GM19463 (cell line): Measurements from ENCODE around the gene TLL2.

Experiments used
- ATAC-seq: cut with Tn5 transposase; IDR thresholded peaks from one replicate; pipeline ENCODE4 v1.9.1; 2021; ENCODE audit warnings: mild to moderate bottlenecking, moderate library complexity; ENCODE audit not compliant: unreplicated experiment

The TLL2 gene

DNA sequence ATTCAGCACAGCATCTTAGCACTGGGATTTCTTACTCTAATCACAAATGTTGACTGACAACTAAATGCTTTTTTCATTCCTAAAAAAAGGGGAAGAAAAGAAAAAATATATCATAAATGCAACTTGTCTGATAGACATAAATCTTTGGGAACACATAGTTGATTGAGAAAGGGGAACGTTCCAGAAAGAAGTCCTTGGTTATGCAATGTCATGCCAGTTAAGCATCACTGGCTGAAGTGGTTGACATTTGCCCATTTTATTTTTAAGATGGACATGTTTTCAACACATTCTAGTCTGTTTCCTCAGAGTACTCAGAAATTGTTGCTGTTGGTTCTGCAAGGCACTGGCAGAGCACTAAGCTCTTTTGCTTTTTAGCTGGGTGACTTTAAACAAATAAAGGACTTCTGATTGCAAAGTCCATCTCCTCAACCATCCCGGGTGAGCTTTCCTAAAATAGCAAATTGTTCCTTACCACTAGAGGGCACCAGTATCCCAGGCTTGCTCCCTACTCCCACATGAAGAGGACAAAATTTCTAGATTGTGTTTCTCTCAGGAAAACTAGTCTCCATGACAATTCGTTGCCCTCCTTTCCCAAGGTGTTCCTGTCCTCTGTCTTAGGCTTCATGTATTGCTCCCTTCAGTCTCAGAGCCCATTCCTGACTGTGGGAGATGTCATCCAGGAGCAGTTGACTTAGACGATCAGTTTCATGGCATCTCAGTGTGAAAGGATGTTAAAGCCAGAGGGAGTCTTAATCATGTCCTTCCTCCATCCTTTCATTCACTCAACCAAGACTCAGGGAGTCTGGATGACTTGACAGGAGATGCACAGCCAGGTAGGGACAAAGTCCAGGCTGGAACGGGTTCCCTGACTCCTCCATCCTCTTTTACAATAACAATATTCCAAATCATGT is 178.9 kb downstream of the TLL2 start:
- no peak for ATAC-seq

- ATAC-seq, result no peak
Measured at GRCh38 chr10:96333101-96333500, 180.6 kb downstream of the TLL2 start.

GRCh38 chr10:96327462-96327861 is 186.3 kb downstream of the TLL2 start:
- no peak for ATAC-seq

DNA sequence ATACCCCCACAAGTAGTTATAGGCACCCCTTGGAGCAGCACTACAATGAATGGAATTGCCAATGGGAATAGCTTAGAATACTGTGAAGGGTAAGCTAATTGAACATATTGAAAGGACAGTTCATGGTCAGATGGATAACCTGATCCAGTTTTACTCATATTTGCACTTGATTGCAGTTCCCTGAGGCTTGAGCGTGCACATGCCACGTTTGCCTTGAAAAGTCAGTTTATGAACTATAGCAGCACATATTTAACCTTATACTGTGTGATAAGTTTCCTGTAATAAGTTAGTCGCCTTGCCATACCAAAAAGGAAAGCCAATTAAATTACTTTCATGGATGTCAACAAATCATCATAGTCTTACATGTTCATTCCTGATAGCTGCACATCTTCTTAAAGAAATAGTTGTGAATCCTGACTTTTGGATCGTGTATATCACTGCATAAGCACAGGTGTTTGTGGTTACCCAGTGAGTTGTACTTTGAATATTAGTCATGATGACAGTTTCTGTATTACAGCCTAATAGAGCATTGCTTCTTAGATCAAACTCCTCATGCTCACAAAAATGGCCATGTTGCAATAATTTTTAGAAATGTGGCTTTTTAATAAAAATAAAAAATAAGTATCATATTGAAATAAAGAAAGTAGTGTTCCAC is 187.9 kb downstream of the TLL2 start:
- peak; percentile 97 for ATAC-seq

- no peak for ATAC-seq
Measured at GRCh38 chr10:96324447-96324846, 189.3 kb downstream of the TLL2 start.

- ATAC-seq, result no peak
Measured at GRCh38 chr10:96322275-96322674, 191.5 kb downstream of the TLL2 start.

DNA sequence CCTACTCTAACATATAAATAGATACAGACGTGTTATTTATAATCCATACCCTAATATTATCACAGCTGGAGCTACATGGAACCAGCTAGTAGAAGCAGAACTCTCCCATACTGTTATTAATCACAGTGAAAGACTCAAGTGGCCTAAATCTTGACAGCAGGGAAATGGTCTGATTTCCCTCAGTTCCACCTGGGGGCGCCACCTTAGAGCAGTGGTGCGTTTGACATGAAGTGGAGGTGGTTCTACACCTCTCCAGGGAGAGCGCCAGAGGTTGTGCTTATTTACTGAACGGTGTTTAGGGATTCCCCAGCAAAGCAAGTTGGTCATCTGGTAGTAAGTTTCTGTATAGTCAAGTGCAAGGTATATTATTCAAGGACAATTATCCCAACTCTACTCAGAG is 191.9 kb downstream of the TLL2 start:
- ATAC-seq, result no peak

DNA sequence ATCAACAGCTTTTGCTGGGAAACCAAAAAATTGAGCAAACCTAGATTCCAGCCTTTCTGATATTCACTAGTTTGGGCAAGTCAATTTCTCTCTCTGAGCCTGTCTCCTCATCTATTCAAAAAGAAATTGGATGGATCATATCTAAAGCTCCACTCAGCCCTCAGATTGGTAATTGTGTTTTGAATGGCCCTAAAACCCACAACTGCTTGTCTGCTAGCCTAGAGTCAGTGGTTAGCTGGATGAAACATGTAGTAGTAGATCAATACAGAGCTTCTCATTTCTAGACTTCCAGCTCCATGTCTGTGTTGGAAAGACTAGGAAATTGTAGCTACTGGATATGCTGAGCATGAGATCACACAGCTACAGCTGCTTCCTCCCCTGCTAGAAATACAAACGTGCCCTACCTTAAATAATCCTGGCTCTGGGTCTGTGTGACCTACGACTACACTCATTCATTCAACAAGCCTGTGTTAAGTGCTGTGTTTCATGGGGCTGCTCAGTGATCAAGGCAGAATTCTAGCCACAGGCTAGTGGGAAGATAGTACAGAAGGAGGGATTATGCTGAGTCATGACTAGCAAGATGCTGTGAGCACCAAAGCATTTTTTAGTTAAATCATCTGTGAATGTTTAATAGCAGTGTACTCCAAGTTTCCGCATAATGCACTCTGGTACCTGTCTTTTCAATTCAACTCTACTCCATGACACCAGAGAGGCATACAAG is 193.8 kb downstream of the TLL2 start:
- ATAC-seq, result no peak

DNA sequence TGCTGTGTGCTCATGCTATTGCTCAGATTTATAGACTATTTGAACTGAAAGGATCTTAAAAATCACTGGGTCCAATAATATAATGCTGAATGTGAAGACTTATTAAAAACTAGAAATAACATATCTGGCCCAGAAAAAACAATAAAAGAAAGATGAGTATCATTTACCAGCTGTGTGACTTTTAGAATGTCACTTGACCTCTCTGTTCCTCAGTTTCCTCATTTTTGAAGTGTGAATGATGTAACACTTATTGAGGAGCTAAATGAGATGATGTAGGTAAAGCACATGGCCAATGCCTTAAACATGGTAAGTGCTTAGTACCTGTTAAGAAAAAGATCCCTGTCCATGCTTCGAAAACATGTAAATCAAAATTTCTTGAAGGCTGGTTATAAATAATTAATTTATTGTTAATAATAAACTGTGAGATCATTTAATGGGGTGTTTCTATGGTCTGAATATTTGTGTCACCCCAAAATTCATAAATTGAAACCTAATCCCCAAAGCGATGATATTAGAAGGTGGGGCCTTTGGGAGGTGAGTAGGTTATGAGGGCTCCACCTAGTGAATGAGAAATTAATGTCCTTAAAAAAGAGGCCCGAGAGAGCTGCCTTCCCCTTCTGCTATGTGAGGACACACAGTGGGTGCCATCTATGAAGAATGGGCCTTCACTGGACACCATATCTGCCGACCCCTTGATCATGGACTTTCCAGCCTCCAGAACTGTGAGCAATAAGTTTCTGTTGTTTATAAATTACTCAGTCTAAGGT is 196.5 kb downstream of the TLL2 start:
- ATAC-seq, result no peak
